GM10248 (cell line): ENCODE measurements around the gene CD101.
"Not testable (repeated sequence)": the region's sequence is repeated elsewhere in the genome, so short reads cannot be mapped to it uniquely, and the experiment has no call there.

Experiments used
- CTCF ChIA-PET: fragments of 300-600 bp; sonication (Branson Sonifier 250); formaldehyde crosslinking; extraction: SDS; loops from one replicate; lab custom pipeline; 2021; ENCODE audit warnings: antibody characterized with exemption; lab: Yijun Ruan, JAX
- POLR2A ChIA-PET: fragments of 350-650 bp; sonication (Branson Sonifier 250); formaldehyde crosslinking; extraction: SDS; loops from one replicate; lab custom pipeline; 2020; ENCODE audit warnings: antibody characterized with exemption; lab: Yijun Ruan, JAX
- DNase-seq: peaks from one replicate; pipeline ENCODE4 v3.0.0; 2012; ENCODE audit errors: extremely low spot score
- TF ChIP-seq, protein P1 (sequence below): IDR thresholded peaks from 2 replicates; pipeline ENCODE4 v1.5.1; 2012; ENCODE audit warnings: mild to moderate bottlenecking, low read depth; ENCODE audit errors: extremely low read depth, missing control alignments, control extremely low read depth

CD101 gene

DNA sequence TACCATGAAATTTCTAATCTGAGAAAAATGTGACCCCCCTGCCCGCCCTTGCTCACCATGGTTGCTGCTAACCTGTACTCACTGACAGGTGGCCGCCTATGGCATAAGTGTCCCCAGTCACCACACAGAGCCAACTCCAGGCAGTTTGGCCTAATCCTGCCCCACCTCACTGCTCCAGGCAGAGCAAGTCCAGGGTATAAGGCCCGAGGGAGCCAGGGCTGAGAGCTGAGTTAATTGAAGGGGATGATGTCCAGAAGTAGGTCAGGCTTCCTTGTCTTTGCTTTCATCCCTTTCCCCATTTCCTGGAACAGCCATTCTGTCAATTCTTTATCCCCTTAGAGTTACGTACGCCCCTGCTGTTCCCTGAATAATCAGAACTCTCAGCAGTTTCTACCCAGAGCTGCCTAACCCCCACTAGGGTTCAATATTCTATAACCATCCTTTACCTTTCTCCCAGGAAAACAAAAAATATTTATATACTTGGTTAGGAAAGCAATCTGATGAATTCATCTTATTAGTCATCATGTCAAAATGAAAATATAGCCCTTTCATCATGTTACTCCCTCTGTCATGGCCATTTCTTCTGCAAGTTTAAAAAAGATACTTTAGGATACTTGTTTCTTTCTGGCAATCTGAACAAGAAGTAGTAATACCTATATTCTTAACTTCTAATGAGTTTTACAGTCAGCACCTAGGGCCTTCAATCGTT is 29.4 kb upstream of the CD101 start:
- POLR2A ChIA-PET: no interaction called here
- no peak for DNase-seq
- TF ChIP-seq, protein P1, sequence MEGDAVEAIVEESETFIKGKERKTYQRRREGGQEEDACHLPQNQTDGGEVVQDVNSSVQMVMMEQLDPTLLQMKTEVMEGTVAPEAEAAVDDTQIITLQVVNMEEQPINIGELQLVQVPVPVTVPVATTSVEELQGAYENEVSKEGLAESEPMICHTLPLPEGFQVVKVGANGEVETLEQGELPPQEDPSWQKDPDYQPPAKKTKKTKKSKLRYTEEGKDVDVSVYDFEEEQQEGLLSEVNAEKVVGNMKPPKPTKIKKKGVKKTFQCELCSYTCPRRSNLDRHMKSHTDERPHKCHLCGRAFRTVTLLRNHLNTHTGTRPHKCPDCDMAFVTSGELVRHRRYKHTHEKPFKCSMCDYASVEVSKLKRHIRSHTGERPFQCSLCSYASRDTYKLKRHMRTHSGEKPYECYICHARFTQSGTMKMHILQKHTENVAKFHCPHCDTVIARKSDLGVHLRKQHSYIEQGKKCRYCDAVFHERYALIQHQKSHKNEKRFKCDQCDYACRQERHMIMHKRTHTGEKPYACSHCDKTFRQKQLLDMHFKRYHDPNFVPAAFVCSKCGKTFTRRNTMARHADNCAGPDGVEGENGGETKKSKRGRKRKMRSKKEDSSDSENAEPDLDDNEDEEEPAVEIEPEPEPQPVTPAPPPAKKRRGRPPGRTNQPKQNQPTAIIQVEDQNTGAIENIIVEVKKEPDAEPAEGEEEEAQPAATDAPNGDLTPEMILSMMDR: no peak
- CTCF ChIA-PET: interaction anchor here (1.0 to 1.3 kb wide), 2 partner anchors 9 to 19 kb away, joined by 3 to 4 read pairs; no protein-coding TSS in a partner anchor

DNA sequence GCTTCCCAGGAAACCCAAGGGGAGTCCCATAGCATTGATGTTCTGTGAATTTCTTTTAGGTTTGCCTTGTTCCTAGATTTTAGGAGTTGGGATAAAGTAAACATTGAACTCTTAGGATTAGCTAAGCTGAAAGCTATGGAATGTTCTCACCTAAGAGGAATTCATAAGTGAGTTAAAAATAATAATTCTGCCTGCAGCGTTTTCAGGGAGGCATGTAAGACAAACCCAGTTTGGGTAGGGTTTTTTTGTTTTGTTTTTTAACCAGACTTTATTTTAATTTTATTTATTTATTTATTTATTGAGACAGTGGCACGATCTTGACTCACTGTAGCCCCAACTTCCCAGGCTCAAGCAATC is 28.9 kb upstream of the CD101 start:
- POLR2A ChIA-PET: no interaction called here
- TF ChIP-seq, protein P1: no peak
- CTCF ChIA-PET: interaction anchor here (1.0 to 1.3 kb wide), 2 partner anchors 10 to 19 kb away, joined by 3 to 4 read pairs; no protein-coding TSS in a partner anchor
- DNase-seq: no peak

DNA sequence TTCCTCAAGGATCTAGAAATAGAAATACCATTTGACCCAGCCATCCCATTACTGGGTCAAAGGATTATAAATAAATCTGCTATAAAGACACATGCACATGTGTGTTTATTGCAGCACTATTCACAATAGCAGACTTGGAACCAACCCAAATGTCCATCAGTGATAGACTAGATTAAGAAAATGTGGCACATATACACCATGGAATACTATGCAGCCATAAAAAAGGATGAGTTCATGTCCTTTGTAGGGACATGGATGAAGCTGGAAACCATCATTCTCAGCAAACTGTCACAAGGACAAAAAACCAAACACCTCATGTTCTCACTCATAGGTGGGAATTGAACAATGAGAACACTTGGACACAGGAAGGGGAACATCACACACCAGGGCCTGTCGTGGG is 21.3 kb upstream of the CD101 start:
- CTCF ChIA-PET, DNase-seq, POLR2A ChIA-PET: not testable (repeated sequence)

DNA sequence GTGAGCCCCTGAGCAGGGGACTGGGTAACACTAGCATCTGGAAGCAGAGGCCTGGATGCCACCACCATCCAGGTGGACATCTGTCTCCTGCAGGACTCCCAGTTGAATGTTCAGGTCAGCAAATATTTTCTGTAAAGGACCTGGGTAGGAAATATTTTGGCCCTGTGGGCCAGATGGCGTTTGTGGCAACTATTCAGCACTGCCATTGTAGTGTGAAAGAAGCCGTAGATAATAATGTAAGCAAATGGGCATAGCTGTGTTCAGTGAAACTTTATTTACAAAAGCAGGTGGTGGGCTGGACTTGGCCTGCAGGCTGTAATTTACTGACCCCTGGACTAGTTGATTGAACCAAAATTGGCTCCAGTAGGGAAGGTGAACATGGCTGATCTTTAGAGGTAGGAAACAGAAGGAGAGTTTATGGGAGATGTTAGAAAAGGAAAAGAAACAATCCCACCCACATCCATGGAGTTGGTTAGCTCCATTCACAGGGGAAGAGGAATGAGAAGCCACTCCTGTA is 20.0 kb upstream of the CD101 start:
- CTCF ChIA-PET: interaction anchor here (1.3 kb wide), 1 partner anchor 11 kb away, joined by 3 read pairs; no protein-coding TSS in a partner anchor
- DNase-seq: no peak
- POLR2A ChIA-PET: no interaction called here
- TF ChIP-seq, protein P1: no peak

DNA sequence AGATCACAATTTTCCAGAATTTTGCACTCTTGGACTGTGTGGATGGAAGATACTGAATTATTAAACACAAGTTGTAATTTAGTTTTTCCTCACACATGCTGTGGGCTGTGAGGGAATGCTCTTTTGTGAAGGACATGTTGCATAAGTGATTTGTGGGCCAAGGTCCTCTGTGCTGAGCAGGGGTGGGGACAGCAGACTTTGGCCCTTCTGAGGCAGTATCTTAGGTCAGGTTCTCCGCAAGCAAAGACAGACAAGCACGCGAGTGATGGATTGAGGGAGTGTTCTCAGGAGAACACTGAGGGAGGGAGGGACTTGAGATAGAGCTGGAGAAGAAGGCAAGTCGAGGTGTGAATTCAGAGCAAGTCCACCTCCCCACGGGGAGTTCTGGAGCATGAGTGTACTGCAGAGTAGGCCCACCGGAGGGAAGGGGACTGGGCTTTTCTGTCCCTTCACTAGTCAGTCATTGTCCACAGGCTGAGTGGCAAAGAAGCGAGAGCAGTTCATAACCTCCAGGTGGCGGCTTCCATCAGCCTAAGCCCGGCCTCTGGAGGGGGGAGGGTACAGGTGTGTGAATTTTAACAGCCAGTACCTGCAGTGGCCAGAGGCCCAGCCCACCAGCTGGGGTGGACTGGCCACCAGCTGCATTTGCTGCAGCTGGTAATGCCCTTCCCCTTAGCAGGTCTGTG is 19.1 kb upstream of the CD101 start:
- no peak for DNase-seq
- TF ChIP-seq, protein P1: no peak
- ChIA-PET POLR2A (no interaction called here), CTCF (interaction anchor here (1.7 to 2.0 kb wide), 2 partner anchors 13 to 27 kb away, joined by 4 read pairs; no protein-coding TSS in a partner anchor)

DNA sequence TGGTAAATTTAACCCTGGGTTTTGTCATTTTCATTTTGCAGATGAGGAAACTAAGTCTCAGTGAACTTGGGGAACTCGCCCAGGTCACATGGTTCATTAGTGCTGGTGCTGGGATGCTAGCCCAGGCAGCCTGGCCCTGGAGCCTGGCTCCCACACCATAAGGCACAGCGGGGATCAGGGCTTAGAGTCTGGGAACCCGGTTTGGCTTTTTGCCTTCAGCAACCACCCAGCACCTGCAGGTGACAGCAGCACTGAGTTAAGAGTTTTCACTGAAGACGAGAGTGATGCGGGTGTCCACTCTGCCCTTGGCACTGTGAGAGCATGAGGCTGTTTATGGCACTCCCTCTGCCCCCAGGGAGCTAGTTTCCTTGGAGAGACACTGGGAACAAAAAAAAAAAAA is 18.4 kb upstream of the CD101 start:
- DNase-seq: no peak
- CTCF ChIA-PET: interaction anchor here (1.7 to 2.0 kb wide), 2 partner anchors 13 to 27 kb away, joined by 4 read pairs; no protein-coding TSS in a partner anchor
- TF ChIP-seq, protein P1: no peak
- POLR2A ChIA-PET: no interaction called here
